Esophagus squamous epithelium (tissue), 5 donors: Measurements from ENCODE around the gene TWIST1. TPM values are rescaled to one million over a fixed set of nuclear protein-coding genes. Genes with fewer than 3 reads are reported as not detected.
A peak's percentile ranks its signal among the peaks of the same experiment; 100 is the strongest.

ENCODE experiments used
- DNase-seq: peaks from one replicate; lab custom pipeline; 2025; lab: John Stamatoyannopoulos, UW
- H3K27ac ChIP-seq, 4 donors: fragments of 200-600 bp; sonication (generic); one replicate each; pipeline ENCODE4 v1.5.1; 2016 to 2019; ENCODE audit warnings: mild to moderate bottlenecking in 1 of 4
- H3K27me3 ChIP-seq, 4 donors: fragments of 200-600 bp; sonication (generic); 1 replicate in 3 of 4; 2 replicates in 1 of 4; pipeline versions ENCODE4 v1.5.1 to v1.6.0; 2017 to 2021; ENCODE audit warnings: antibody characterized with exemption in 1 of 4
- H3K36me3 ChIP-seq, 3 donors: fragments of 200-600 bp; sonication (generic); one replicate each; pipeline ENCODE4 v1.5.1; 2016 to 2019
- H3K4me1 ChIP-seq, 3 donors: fragments of 200-600 bp; sonication (generic); one replicate each; pipeline ENCODE4 v1.5.1; 2017 to 2019
- H3K4me3 ChIP-seq, 4 donors: fragments of 200-600 bp; sonication (generic); 1 replicate in 3 of 4; 2 replicates in 1 of 4; pipeline ENCODE4 v1.5.1; 2016 to 2019; ENCODE audit warnings: mild to moderate bottlenecking in 2 of 4, moderate library complexity in 1 of 4
- H3K9me3 ChIP-seq, 3 donors: fragments of 200-600 bp; sonication (generic); one replicate each; pipeline ENCODE4 v1.5.1; 2016 to 2019
- POLR2A ChIP-seq, 4 donors: fragments of 450-650 bp; IDR thresholded peaks; one replicate each; pipeline ENCODE4 v1.6.1; 2017; ENCODE audit warnings: antibody characterized with exemption in 4 of 4, mild to moderate bottlenecking in 4 of 4, moderate library complexity in 3 of 4
- WGBS, 2 donors: methylation state at CpG; one replicate each; pipeline ENCODE4 v1.1.5; 2018; 5-methylcytosine and 5-hydroxymethylcytosine counted together
- intact Hi-C: fragments of 100-400 bp; cut with DNase I; formaldehyde crosslinking; loops from one replicate; pipeline ENCODE4 v1.15.0; 2022
- total RNA-seq, 4 donors: library from RNA; depleted of rRNA; stranded (reverse); fragments of >200 nt; gene quantifications; one replicate each; pipeline ENCODE4 v1.1.0, GENCODE V29; 2016
- TF ChIP-seq, protein P1 (sequence below), 6 experiments: fragments of 450-650 bp in 4 of 6; fragments of 200-600 bp in 2 of 6; sonication (generic) in 2 of 6; IDR thresholded peaks; one replicate each; pipeline ENCODE4 v1.5.1; 2016 to 2019; ENCODE audit warnings: antibody characterized with exemption in 6 of 6, mild to moderate bottlenecking in 4 of 6, moderate library complexity in 4 of 6
- donor health status: DM: yes; HTN: yes; CAD: no.

The TWIST1 gene
- total RNA-seq, 4 donors from 2014 or later: 2.5 to 20.0 (median 8.0) TPM; not detected in 1

DNA sequence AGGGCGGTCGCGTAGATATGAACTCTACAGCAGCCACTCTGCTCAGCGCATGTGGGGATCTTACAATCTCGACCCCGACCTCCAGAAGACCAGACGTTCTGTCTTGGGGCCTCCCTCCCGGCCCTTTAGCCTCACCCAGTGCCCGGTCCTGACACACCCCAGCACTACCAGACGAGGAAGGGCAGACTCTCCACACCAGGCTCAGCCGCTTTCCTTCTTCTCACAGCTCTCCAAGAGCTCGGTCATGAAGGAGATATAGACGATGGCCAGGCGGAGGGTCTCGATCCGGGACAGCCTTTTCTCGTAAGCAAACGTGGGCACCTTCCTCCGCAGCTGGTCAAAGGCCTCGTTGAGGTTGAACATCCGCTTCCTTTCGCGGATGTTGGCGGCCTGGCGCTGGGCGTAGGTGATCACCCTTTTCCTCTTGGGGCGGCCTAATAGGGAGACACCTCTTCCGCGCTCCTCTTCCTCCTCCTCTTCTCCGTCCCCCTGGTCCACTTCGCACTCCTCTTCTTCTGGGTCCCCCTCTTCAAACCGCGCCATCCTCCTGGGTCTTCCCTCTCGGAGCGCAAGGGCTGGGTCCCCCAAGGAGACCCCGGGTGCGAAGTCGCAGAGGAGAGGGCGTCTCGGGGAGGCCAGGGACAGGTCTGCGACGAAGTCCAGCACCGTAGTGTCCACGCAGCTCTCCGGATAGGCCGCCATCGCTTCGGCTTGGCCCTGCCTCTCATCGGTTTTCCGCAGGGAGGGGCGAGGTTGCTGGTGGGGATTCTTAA, 27.4 kb upstream of the TWIST1 start, which contains the start of gene FERD3L:
Gene FERD3L, minus strand, starts transcription at position 761 of the 773 bp plus-strand sequence. Its CDS starts 59 bp downstream, at position 702.
- TF ChIP-seq, protein P1, sequence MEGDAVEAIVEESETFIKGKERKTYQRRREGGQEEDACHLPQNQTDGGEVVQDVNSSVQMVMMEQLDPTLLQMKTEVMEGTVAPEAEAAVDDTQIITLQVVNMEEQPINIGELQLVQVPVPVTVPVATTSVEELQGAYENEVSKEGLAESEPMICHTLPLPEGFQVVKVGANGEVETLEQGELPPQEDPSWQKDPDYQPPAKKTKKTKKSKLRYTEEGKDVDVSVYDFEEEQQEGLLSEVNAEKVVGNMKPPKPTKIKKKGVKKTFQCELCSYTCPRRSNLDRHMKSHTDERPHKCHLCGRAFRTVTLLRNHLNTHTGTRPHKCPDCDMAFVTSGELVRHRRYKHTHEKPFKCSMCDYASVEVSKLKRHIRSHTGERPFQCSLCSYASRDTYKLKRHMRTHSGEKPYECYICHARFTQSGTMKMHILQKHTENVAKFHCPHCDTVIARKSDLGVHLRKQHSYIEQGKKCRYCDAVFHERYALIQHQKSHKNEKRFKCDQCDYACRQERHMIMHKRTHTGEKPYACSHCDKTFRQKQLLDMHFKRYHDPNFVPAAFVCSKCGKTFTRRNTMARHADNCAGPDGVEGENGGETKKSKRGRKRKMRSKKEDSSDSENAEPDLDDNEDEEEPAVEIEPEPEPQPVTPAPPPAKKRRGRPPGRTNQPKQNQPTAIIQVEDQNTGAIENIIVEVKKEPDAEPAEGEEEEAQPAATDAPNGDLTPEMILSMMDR (IDR thresholded peaks at IDR 0.05): no peak
- TF ChIP-seq POLR2A (IDR thresholded peaks at IDR 0.05): no peak
- H3K36me3 ChIP-seq: no peaks in the 10 kb centered on the region
- no peak for DNase-seq
- peaks cover 0 to 17% (median 0%) of the 10 kb centered on the region in 3 donors for H3K4me1 ChIP-seq
- H3K27ac ChIP-seq: no peak within 1 kb of the TSS
- WGBS, 2 donors: 20 to 26% methylated on average over 14 to 41 of the region's 51 CpGs
- H3K27me3 ChIP-seq: peaks cover 4 to 66% (median 9%) of the 10 kb centered on the region in 4 donors
- no peaks in the 10 kb centered on the region for H3K9me3 ChIP-seq
- intact Hi-C loops: no loop called here
- H3K4me3 ChIP-seq: peak within 1 kb of the TSS in 2 of 4 donors; percentile 21 to 47

DNA sequence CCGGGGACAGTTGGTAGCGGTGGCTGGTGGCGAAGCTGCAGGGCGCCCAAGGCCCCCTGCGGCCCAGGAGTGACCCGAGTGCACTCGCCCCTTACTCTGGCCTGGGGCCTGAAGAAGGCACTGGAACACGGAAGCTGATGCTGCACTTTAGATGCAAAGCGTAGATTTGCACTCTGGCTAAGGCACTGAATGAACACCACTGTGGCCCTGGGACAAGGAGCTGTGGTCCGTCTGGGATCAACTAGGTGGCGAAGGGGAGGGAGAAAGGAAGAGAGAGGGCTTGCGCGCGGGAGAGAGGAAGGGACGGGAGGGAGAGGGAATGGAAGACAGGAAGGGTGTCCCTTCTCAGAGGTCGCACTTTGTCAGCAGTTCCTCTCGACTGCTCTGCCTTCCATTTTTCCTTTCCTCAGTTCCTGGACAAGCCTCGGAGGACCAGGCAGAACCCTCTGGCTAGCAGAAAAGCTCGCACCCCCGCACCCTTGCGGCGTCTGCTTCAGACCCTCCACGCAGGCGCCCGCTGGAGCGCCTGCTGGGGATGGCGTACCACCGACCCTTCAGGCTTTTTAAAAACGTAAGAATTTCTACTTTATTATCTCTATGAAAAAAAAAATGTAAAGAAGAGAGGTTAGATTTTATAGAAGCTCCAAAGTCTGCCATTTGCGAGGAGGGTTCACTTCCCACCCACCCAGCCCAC, 26.6 kb upstream of the TWIST1 start:
- Histone ChIP-seq H3K4me1 (peaks cover 0 to 17% (median 0%) of the 10 kb centered on the region in 3 donors), H3K9me3 (no peaks in the 10 kb centered on the region), H3K4me3 (peak overlapping the region in 2 of 4 donors; percentile 21 to 47), H3K27me3 (peaks cover 4 to 66% (median 9%) of the 10 kb centered on the region in 4 donors), H3K27ac (no peak overlapping the region), H3K36me3 (no peaks in the 10 kb centered on the region)
- no peak for TF ChIP-seq POLR2A (IDR thresholded peaks at IDR 0.05)
- TF ChIP-seq, protein P1 (IDR thresholded peaks at IDR 0.05): no peak
- DNase-seq: no peak
- WGBS, 2 donors: 13 to 15% methylated on average over 18 to 22 of the region's 30 CpGs
- intact Hi-C loops: no loop called here

DNA sequence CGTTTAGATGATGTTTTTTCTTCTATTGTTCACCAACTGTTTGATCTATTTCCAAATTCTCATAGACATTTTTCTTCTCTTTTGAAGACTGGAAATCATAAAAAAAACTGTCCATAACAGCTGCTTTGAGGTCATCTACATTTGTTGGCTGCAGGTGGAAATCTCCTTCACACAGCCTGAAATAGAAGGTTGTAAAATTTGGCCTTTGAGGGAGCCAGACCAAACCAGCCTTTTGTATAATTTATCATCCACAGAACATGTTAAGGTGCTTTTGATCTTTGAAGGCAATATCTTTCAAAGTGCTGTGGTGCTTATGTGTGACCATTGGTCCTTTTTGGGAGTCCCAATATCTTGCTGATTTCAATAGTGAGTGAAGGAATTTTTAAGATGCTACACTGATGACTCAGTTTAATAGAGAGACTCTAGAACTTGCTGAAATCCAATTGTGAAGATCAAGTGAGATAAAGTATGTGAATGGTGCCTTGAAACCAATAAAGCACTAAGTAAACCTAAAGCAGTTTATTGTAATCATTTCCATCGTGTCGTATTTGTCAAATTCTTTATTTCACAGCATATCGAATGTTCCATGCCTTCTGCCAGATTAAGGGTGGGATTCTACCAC, 22.4 kb upstream of the TWIST1 start:
- TF ChIP-seq, protein P1 (IDR thresholded peaks at IDR 0.05): no peak
- TF ChIP-seq POLR2A (IDR thresholded peaks at IDR 0.05): no peak
- peaks cover 2 to 34% (median 3%) of the 10 kb centered on the region in 4 donors for H3K27me3 ChIP-seq
- intact Hi-C loops: no loop called here
- H3K4me3 ChIP-seq: no peak overlapping the region
- H3K36me3 ChIP-seq: no peaks in the 10 kb centered on the region
- no peak overlapping the region for H3K27ac ChIP-seq
- WGBS, 2 donors: 73 to 75% methylated on average over 4 of the region's 4 CpGs
- H3K4me1 ChIP-seq: peaks cover 0 to 11% (median 0%) of the 10 kb centered on the region in 3 donors
- DNase-seq: no peak
- no peaks in the 10 kb centered on the region for H3K9me3 ChIP-seq

DNA sequence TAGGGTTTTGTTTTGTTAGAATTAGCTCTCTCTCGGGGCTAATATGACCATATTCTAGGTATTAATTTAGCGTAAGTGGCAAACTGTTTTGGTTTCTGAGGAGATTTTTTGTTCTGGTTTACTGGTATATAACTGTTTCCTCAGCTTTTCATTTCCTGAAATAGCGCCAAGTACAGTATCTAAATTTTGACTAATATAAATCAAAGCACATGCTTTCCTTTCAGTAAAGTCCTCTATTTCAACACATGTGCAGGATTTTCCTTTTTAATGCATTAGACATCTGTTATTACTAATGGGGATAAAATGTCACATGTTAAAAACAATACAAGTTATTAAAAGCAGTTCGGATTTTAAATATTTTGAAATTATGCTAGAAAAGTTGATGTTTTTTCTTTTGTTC, 16.4 kb upstream of the TWIST1 start:
- Histone ChIP-seq H3K4me1 (no peaks in the 10 kb centered on the region), H3K9me3 (no peaks in the 10 kb centered on the region), H3K27me3 (peaks cover 0 to 4% (median 0%) of the 10 kb centered on the region in 4 donors), H3K4me3 (no peak overlapping the region), H3K36me3 (no peaks in the 10 kb centered on the region), H3K27ac (no peak overlapping the region)
- intact Hi-C loops: no loop called here
- 50 to 56% methylated on average over 4 of the region's 4 CpGs for WGBS, 2 donors
- no peak for DNase-seq
- TF ChIP-seq POLR2A (IDR thresholded peaks at IDR 0.05): no peak

DNA sequence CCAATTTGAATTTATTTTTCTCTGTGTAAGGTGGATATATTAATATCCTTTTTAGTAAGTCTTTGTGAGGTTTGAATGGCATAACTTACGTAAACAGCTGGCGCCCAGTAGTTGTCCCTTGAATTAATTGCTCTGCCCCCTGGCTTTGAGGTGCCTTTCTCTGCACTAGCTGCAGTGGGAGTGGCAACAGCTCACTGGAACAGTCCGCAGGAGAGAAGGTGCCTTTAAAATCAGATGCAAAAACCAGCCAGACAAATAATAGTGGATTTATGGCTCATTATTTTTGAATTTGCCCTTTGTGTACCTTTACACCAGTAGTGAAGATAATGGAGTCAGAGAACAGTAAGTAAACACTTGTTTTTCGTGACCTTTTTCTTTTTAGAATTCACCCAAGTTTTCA, 16.0 kb upstream of the TWIST1 start:
- H3K9me3 ChIP-seq: no peaks in the 10 kb centered on the region
- 51 to 72% methylated on average over 4 of the region's 4 CpGs for WGBS, 2 donors
- no peak for DNase-seq
- H3K4me1 ChIP-seq: no peaks in the 10 kb centered on the region
- H3K36me3 ChIP-seq: no peaks in the 10 kb centered on the region
- H3K27ac ChIP-seq: no peak overlapping the region
- peaks cover 0 to 4% (median 0%) of the 10 kb centered on the region in 4 donors for H3K27me3 ChIP-seq
- TF ChIP-seq POLR2A (IDR thresholded peaks at IDR 0.05): no peak
- TF ChIP-seq, protein P1 (IDR thresholded peaks at IDR 0.05): no peak
- no peak overlapping the region for H3K4me3 ChIP-seq
- intact Hi-C loops: no loop called here
